Measurements from ENCODE around the gene RBM23. TPM values are rescaled to one million over a fixed set of nuclear protein-coding genes. Genes with fewer than 3 reads are reported as not detected.

Gene RBM23
- total and polyA plus RNA-seq, 9 of the 15 experiments (the other 6 are each of a cell fraction or from before 2014, with no cell fraction given) = 46.0 to 102 (median 58.5) TPM

DNA sequence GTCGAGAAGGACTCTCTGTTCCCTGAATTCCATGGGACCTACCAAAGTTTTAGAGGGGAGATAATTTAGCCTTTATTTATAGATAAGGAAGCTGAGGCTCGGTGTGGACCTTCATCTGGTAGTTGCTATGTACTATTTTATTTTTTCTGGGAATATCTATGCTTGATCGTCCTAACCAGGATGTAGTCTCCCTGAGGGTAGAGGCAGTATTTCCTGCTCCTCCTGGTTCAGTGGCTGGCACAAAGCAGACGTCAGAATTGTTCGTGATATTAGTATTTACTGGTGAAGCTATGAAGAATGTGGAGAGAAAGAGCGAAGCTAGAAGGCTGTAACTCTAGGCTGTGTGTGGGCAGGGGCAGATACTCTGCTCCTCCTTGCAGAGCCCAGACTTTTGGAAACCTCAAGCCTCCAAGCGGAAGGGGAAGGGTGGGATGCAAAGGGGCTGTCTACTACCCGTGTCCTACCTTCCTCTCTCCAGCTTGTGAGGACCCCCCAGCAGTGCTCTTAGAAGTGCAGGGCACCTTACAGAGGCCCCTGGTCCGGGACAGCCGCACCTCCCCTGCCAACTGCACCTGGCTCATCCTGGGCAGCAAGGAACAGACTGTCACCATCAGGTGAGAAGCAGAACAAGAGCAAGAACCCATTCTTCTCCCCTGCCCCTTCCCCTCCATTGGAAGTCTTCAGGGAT is 46.0 kb downstream of the RBM23 start (continued):
- no peak for TF ChIP-seq MYNN (IDR thresholded peaks at IDR 0.05)
- TF ChIP-seq MYNN (CRISPR knock-in tag; IDR thresholded peaks at IDR 0.05) = no peak

DNA sequence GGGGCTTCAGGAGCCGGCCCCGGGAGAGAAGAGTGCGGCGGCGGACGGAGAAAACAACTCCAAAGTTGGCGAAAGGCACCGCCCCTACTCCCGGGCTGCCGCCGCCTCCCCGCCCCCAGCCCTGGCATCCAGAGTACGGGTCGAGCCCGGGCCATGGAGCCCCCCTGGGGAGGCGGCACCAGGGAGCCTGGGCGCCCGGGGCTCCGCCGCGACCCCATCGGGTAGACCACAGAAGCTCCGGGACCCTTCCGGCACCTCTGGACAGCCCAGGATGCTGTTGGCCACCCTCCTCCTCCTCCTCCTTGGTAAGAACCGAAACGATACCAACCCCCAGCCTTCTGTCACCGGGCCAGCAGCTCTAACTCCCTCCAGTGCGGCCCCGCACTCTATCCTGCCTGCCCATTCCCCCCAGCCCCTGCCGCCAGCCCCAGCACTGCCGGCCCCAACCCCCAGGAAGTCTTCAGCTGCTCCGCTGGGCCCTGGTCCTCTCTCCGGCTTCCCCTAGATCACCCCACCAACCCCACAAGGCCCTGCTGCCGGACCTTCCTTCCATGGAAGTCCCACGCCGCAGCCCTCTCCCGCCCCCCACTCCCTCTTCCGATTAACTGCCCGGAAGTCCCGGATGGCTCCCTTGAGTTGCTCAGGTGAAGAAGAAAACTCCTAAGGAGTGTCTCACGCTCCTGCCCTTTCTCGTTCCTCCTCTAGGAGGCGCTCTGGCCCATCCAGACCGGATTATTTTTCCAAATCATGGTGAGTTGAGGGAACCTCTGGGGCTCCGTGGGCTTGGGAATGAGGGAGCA is 46.7 kb downstream of the RBM23 start:
- Histone ChIP-seq H3K9me3 (replicated peaks; ENCODE audit: control insufficient read depth, insufficient read depth, low read depth, low read length) (no peaks in the 10 kb centered on the region), H4K20me1 (replicated peaks; ENCODE audit: control insufficient read depth, insufficient read depth, low read length) (no peaks in the 10 kb centered on the region), H3K27me3 (ENCODE audit: control insufficient read depth in 2 of 2, insufficient read depth in 2 of 2, low read length in 2 of 2) (no peaks in the 10 kb centered on the region), H3K9ac (ENCODE audit: insufficient read depth in 1 of 2, low read depth in 2 of 2, low read length in 2 of 2) (peak overlapping the region; percentile 87 to 91), H2AFZ (ENCODE audit: low read depth, low read length) (peak overlapping the region; percentile 97), H3K4me1 (replicated peaks in 1 of 2; ENCODE audit: control insufficient read depth in 2 of 2, insufficient read depth in 2 of 2, low read length in 2 of 2) (peaks cover 12 to 36% of the 10 kb centered on the region in 2 experiments), H3K4me3 (peak overlapping the region; percentile 87), H3K9me1 (ENCODE audit: control insufficient read depth, insufficient read depth, low read length) (no peaks in the 10 kb centered on the region), H3K4me2 (ENCODE audit: insufficient read depth, low read length) (peak overlapping the region; percentile 95), H3K79me2 (ENCODE audit: control insufficient read depth, insufficient read depth, low read length) (peaks cover 15% of the 10 kb centered on the region), H3K27ac (ENCODE audit: extremely low read depth, low read depth, low read length) (peak overlapping the region; percentile 98), H3K36me3 (ENCODE audit: control insufficient read depth, insufficient read depth, low read length) (peaks cover 34% of the 10 kb centered on the region; the same call in 2 of the 3 replicates)
- in situ Hi-C loops (cut with MboI) (no loop called here), intact Hi-C loops (cut with micrococcal nuclease) (loop anchor here (1.0 to 5.0 kb wide), 5 partner anchors 28 to 114 kb away; partner anchors contain the start of genes PRMT5 and RBM23)
- BruUV-seq (replicated peaks) = no TSS peak
- FAIRE-seq = peak; percentile 97
- CTCF ChIA-PET (ENCODE audit: low intra/inter-chr PET ratio) = interaction anchor here (0.6 to 2.2 kb wide), 4 partner anchors 26 to 314 kb away, joined by 3 to 18 read pairs (median 4); no protein-coding TSS in a partner anchor
- under 1% methylated on average over 30 of the region's 45 CpGs for WGBS (ENCODE audit: insufficient coverage, low coverage, missing lambda C conversion rate)
- ATAC-seq = peak; percentile 71
- POLR2A ChIA-PET = interaction anchor here (0.5 to 5.1 kb wide), 12 partner anchors 10 to 184 kb away, joined by 3 to 60 read pairs (median 4); partner anchors contain the start of genes HAUS4, PRMT5, RBM23 and REM2
- peak; percentile 79 to 93 (median 83) for DNase-seq (ENCODE audit: extremely low read depth in 1 of 4, low spot score in 3 of 4)
- TF ChIP-seq, protein P1, sequence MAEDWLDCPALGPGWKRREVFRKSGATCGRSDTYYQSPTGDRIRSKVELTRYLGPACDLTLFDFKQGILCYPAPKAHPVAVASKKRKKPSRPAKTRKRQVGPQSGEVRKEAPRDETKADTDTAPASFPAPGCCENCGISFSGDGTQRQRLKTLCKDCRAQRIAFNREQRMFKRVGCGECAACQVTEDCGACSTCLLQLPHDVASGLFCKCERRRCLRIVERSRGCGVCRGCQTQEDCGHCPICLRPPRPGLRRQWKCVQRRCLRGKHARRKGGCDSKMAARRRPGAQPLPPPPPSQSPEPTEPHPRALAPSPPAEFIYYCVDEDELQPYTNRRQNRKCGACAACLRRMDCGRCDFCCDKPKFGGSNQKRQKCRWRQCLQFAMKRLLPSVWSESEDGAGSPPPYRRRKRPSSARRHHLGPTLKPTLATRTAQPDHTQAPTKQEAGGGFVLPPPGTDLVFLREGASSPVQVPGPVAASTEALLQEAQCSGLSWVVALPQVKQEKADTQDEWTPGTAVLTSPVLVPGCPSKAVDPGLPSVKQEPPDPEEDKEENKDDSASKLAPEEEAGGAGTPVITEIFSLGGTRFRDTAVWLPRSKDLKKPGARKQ (CRISPR knock-in tag; IDR thresholded peaks at IDR 0.05) = no peak
- TF ChIP-seq YY1 (IDR thresholded peaks at IDR 0.05; ENCODE audit: borderline replicate concordance in 1 of 3, control insufficient read depth in 1 of 3, extremely low read depth in 1 of 3, insufficient read depth in 3 of 3, insufficient read length in 1 of 3, insufficient replicate concordance in 2 of 3, low read depth in 1 of 3, low read length in 2 of 3) = peak in 2 of 3 experiments; percentile 37 to 72
- TF ChIP-seq, protein P2, sequence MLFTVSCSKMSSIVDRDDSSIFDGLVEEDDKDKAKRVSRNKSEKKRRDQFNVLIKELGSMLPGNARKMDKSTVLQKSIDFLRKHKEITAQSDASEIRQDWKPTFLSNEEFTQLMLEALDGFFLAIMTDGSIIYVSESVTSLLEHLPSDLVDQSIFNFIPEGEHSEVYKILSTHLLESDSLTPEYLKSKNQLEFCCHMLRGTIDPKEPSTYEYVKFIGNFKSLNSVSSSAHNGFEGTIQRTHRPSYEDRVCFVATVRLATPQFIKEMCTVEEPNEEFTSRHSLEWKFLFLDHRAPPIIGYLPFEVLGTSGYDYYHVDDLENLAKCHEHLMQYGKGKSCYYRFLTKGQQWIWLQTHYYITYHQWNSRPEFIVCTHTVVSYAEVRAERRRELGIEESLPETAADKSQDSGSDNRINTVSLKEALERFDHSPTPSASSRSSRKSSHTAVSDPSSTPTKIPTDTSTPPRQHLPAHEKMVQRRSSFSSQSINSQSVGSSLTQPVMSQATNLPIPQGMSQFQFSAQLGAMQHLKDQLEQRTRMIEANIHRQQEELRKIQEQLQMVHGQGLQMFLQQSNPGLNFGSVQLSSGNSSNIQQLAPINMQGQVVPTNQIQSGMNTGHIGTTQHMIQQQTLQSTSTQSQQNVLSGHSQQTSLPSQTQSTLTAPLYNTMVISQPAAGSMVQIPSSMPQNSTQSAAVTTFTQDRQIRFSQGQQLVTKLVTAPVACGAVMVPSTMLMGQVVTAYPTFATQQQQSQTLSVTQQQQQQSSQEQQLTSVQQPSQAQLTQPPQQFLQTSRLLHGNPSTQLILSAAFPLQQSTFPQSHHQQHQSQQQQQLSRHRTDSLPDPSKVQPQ (CRISPR knock-in tag; IDR thresholded peaks at IDR 0.05; ENCODE audit: borderline replicate concordance) = no peak
- peak; percentile 61 for TF ChIP-seq RB1 (IDR thresholded peaks at IDR 0.05; ENCODE audit: low read depth)
- TF ChIP-seq ZNF175 (CRISPR knock-in tag; IDR thresholded peaks at IDR 0.05; ENCODE audit: low read depth) = no peak
- 0 out of 2 replicates have a peak, but pooled peaks have one; percentile 34 for TF ChIP-seq LARP7 (IDR thresholded peaks at IDR 0.05)
- no peak; the same call in 1 of the 2 replicates for TF ChIP-seq ZC3H11A (IDR thresholded peaks at IDR 0.05; ENCODE audit: low read depth, low read length)

Data from K562 (cell line).